HEK293T (cell line): ENCODE results near the gene MFSD11.
"Not testable (repeated sequence)": the region's sequence is repeated elsewhere in the genome, so short reads cannot be mapped to it uniquely, and the experiment has no call there.

Experiments
- CTCF ChIA-PET: fragments of 350-600 bp; formaldehyde crosslinking; extraction: SDS; loops from one replicate; lab custom pipeline; 2021; ENCODE audit warnings: antibody characterized with exemption, inconsistent platforms; lab: Yijun Ruan, JAX
- POLR2A ChIA-PET: fragments of 350-600 bp; formaldehyde crosslinking; extraction: SDS; loops from one replicate; lab custom pipeline; 2020; ENCODE audit warnings: antibody characterized with exemption, inconsistent platforms; lab: Yijun Ruan, JAX
- DNase-seq: peaks from one replicate; pipeline ENCODE4 v3.0.0; 2012; ENCODE audit warnings: mixed read lengths; ENCODE audit errors: extremely low spot score
- ARNT ChIP-seq: fragments of 450-650 bp; IDR thresholded peaks from 2 replicates; pipeline ENCODE4 v1.6.1; 2017; ENCODE audit warnings: mild to moderate bottlenecking
- BHLHE40 ChIP-seq: fragments of 450-650 bp; IDR thresholded peaks from 2 replicates; pipeline ENCODE4 v1.6.1; 2016; ENCODE audit warnings: mild to moderate bottlenecking, moderate library complexity, borderline replicate concordance
- CTBP1 ChIP-seq: fragments of 450-650 bp; IDR thresholded peaks from 2 replicates; pipeline ENCODE4 v1.6.1; 2016; ENCODE audit warnings: borderline replicate concordance
- ELF4 ChIP-seq: fragments of 450-650 bp; IDR thresholded peaks from 2 replicates; pipeline ENCODE4 v1.6.1; 2017; ENCODE audit warnings: antibody characterized with exemption
- FOXA1 ChIP-seq: fragments of 450-650 bp; IDR thresholded peaks from 2 replicates; pipeline ENCODE4 v1.6.1; 2016; ENCODE audit warnings: mild to moderate bottlenecking
- FOXK2 ChIP-seq: fragments of 450-650 bp; IDR thresholded peaks from 2 replicates; pipeline ENCODE4 v1.6.1; 2016; ENCODE audit warnings: mild to moderate bottlenecking
- FOXM1 ChIP-seq: fragments of 450-650 bp; IDR thresholded peaks from 2 replicates; pipeline ENCODE4 v1.6.1; 2017; ENCODE audit warnings: mild to moderate bottlenecking, borderline replicate concordance
- HDGF ChIP-seq: fragments of 450-650 bp; IDR thresholded peaks from 2 replicates; pipeline ENCODE4 v1.6.1; 2017; ENCODE audit warnings: antibody characterized with exemption, borderline replicate concordance
- L3MBTL2 ChIP-seq: fragments of 450-650 bp; conservative IDR thresholded peaks from 2 replicates; pipeline ENCODE4 v1.6.1; 2016; ENCODE audit warnings: mild to moderate bottlenecking
- LEF1 ChIP-seq: fragments of 450-650 bp; IDR thresholded peaks from 2 replicates; pipeline ENCODE4 v1.6.1; 2017; ENCODE audit warnings: mild to moderate bottlenecking, borderline replicate concordance
- NFRKB ChIP-seq: fragments of 450-650 bp; IDR thresholded peaks from 2 replicates; pipeline ENCODE4 v1.6.1; 2016; ENCODE audit warnings: mild to moderate bottlenecking, moderate library complexity
- PKNOX1 ChIP-seq: fragments of 450-650 bp; IDR thresholded peaks from 2 replicates; pipeline ENCODE4 v1.6.1; 2016
- SP1 ChIP-seq: fragments of 450-650 bp; IDR thresholded peaks from 2 replicates; pipeline ENCODE4 v1.6.1; 2017
- SUZ12 ChIP-seq: fragments of 450-650 bp; IDR thresholded peaks from 2 replicates; pipeline ENCODE4 v1.6.1; 2016; ENCODE audit warnings: mild to moderate bottlenecking
- TARDBP ChIP-seq: fragments of 450-650 bp; IDR thresholded peaks from 2 replicates; pipeline ENCODE4 v1.6.1; 2016
- ZNF384 ChIP-seq: fragments of 450-650 bp; IDR thresholded peaks from 2 replicates; pipeline ENCODE4 v1.6.1; 2016

MFSD11 gene

DNA sequence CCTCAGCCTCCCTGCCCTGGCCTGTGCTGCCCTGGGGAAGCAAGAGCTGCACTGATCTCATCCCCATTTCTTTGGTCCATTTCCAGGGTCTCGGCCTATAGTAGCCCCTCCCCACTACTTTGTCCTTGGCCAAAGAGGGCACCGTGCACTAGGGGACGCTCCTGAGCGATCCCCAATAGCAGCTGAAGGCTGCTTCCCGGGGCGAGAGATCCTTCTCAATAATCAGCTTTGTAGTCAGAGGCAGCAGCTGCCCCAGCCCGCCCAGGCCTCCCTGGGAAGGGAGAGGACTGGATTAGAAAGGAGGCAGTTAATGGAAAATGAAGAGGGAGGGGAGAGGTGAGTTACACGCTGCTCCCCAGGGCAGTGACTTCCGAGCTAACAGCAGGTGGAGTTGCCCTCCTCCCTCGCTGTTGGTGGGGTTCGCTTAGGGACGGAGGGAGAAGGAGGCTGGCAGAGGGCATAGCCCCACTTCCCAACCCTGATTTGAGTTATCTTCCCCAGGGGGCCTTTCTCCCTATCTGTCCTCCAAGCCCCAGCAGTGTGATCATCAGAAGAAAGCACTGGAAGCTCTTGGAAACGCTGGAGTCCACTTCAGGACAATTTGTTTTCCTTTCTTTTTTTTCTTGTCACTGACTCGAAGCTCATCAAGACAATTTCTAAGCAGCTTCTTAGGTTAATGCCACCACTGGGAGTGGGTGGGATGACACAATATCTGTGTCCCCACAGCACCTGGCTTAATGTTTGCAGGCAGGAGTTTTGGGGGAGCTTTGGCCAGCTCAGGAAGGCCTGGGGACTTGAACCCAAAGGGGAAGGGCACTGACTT is 29.7 kb upstream of the MFSD11 start:
- POLR2A ChIA-PET, result interaction anchor here (0.7 to 5.4 kb wide), 16 partner anchors 7 to 261 kb away, joined by 3 to 38 read pairs (median 4); partner anchors contain the start of genes JMJD6, METTL23 and SRSF2
- no peak for DNase-seq
- no peak for TF ChIP-seq SUZ12
- no peak for TF ChIP-seq NFRKB
- no peak for TF ChIP-seq FOXA1
- TF ChIP-seq PKNOX1, result no peak
- TF ChIP-seq FOXM1, result no peak
- TF ChIP-seq BHLHE40, result no peak
- no peak for TF ChIP-seq SP1
- TF ChIP-seq FOXK2, result no peak
- no peak for TF ChIP-seq ELF4
- TF ChIP-seq ARNT, result no peak
- no peak for TF ChIP-seq LEF1
- TF ChIP-seq ZNF384, result no peak
- no peak for TF ChIP-seq TARDBP
- TF ChIP-seq HDGF, result no peak
- CTCF ChIA-PET, result interaction anchor here (0.5 to 2.3 kb wide), 13 partner anchors 10 to 222 kb away, joined by 3 to 12 read pairs (median 3); no protein-coding TSS in a partner anchor

DNA sequence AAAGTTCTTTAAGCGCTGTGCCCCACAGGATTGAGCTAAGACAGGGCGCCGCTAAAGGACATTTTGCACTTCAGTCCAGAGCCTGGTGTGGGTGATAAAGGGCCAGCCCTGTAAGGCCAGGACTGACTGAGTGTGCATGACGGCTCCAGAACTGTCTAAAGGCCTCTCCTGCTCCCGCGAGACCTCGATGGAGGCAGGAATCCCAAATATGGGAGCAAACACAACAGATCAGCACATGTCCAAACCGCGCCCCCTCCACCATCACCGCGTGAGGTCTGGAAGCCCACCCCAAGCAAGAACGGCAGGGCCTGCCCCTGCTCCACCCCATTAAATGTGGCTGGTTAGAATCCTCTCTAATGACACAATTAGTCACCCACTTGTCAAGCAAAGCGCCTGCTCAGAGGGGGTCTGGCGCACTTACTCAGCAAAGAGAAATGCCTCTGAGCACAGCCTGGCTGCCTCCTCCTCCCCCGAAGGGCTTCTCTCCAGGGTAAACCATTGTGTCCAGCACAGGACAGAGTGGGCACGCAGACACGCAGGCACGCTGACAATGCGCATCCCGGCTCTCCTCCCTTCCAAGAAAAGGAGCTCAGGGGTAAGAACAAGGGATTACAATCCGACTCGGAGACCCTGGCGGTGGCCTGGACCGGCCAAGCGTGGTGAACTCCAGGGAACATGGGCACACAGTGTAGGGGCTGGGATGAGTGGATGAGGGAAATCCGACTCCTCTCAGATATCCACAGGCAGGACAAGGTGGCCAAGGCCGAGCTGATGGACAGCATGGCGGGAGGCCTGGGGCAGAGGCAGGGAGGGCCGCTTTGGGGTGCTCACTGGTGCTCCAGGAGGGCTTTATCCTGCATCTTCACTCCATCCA is 28.6 kb upstream of the MFSD11 start:
- peak; percentile 81 for DNase-seq
- TF ChIP-seq TARDBP, result no peak
- no peak for TF ChIP-seq NFRKB
- TF ChIP-seq SUZ12, result no peak
- no peak for TF ChIP-seq ELF4
- TF ChIP-seq ARNT, result no peak
- TF ChIP-seq SP1, result no peak
- peak; percentile 49 for TF ChIP-seq L3MBTL2
- TF ChIP-seq HDGF, result no peak
- no peak for TF ChIP-seq LEF1
- TF ChIP-seq CTBP1, result no peak
- TF ChIP-seq PKNOX1, result peak; percentile 71
- TF ChIP-seq FOXK2, result no peak
- TF ChIP-seq ZNF384, result no peak
- TF ChIP-seq FOXM1, result no peak
- CTCF ChIA-PET, result interaction anchor here (0.7 to 2.3 kb wide), 8 partner anchors 11 to 86 kb away, joined by 3 to 12 read pairs (median 4); no protein-coding TSS in a partner anchor
- POLR2A ChIA-PET, result interaction anchor here (1.0 to 5.4 kb wide), 13 partner anchors 8 to 260 kb away, joined by 3 to 38 read pairs (median 7); partner anchors contain the start of gene SRSF2

- TF ChIP-seq L3MBTL2, result peak; percentile 78
- ChIA-PET CTCF (interaction anchor here (0.6 to 2.1 kb wide), 4 partner anchors 14 to 42 kb away, joined by 3 to 7 read pairs (median 6); no protein-coding TSS in a partner anchor), POLR2A (interaction anchor here (0.8 to 5.4 kb wide), 16 partner anchors 7 to 152 kb away, joined by 3 to 38 read pairs (median 7); partner anchors contain the start of genes JMJD6, METTL23, MFSD11 and SRSF2)
- DNase-seq, result not testable (repeated sequence)
Measured at GRCh38 chr17:76709951-76710862, 27.7 kb upstream of the MFSD11 start.

- no peak for TF ChIP-seq ARNT
- no peak for TF ChIP-seq SP1
- TF ChIP-seq NFRKB, result no peak
- no peak for TF ChIP-seq SUZ12
- no peak for TF ChIP-seq HDGF
- no peak for TF ChIP-seq PKNOX1
- no peak for TF ChIP-seq CTBP1
- no peak for TF ChIP-seq L3MBTL2
- TF ChIP-seq FOXM1, result no peak
- ChIA-PET POLR2A (interaction anchor here (0.6 to 5.4 kb wide), 16 partner anchors 8 to 153 kb away, joined by 3 to 38 read pairs (median 6); partner anchors contain the start of genes JMJD6, METTL23, MFSD11 and SRSF2), CTCF (interaction anchor here (0.6 to 2.1 kb wide), 5 partner anchors 26 to 709 kb away, joined by 3 to 7 read pairs (median 3); no protein-coding TSS in a partner anchor)
- DNase-seq, result peak; percentile 76
Measured at GRCh38 chr17:76710863-76711611, 26.9 kb upstream of the MFSD11 start, which contains the start of gene MXRA7. Gene MXRA7 (minus strand): TSS chr17:76710965. CDS start chr17:76710946, 19 bp downstream.
